SH-SY5Y (cell line): ENCODE results near the gene ALDH1B1.

Source experiments
- GATA2 ChIP-seq: IDR thresholded peaks from 2 replicates; pipeline ENCODE4 v1.6.1; 2011; ENCODE audit warnings: mild to moderate bottlenecking, low read depth, low read length
- GATA3 ChIP-seq: IDR thresholded peaks from 2 replicates; pipeline ENCODE4 v1.6.1; 2011; ENCODE audit warnings: low read depth, mild to moderate bottlenecking, low read length, moderate library complexity

DNA sequence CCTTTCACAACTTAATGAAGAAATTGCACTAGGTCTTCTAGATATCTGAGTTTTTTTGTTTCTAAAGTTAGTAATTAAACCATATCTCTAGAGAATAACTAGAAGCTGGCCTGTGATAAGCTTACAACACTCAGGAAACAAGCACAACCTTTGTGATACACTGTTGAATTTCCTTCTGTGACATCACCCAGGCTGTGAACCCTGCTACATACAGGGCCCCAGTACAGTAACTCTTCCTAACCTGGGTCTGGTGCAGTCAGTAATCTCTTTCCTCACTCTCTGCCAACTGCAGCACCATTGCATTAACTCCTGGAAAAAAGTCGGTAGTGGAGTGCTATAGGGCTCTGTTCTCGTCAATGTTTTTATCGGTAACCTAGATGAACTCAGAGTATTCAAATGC, 42.4 kb downstream of the ALDH1B1 start:
- TF ChIP-seq GATA2 (no peak), GATA3 (no peak)
